ENCODE measurements around the gene RNF224. TPM values are rescaled to one million over a fixed set of nuclear protein-coding genes. Genes with fewer than 3 reads are reported as not detected.

Gene RNF224
- total RNA-seq, 4 donors from 2014 or later: not detected

Other genes starting within 250 kb of the RNF224 start
- gene PTGDS, start 250.0 kb upstream of the RNF224 start, total RNA-seq: 1,000 to 10,000 TPM; 1,059 to 8,972 (median 6,550) TPM
- 10 to 100 TPM; 14.7 to 86.3 (median 64.3) TPM for gene LCNL1, start 244.5 kb upstream of the RNF224 start, total RNA-seq
- gene PAXX, start 235.1 kb upstream of the RNF224 start, total RNA-seq: 100 to 1,000 TPM in 1 of 4 donors, 10 to 100 TPM in 3; 65.7 to 142 (median 68.9) TPM
- 100 to 1,000 TPM in 1 of 4 donors, 10 to 100 TPM in 2, 1 to 10 TPM in 1; 1.2 to 120 (median 38.0) TPM for gene CLIC3, start 230.9 kb upstream of the RNF224 start, total RNA-seq
- 100 to 1,000 TPM; 136 to 291 (median 196) TPM for gene ABCA2, start 199.3 kb upstream of the RNF224 start, total RNA-seq
- under 1 TPM in 1 of 4 donors, not detected in 3; 0.60 TPM for gene FUT7, start 195.4 kb upstream of the RNF224 start, total RNA-seq
- 100 to 1,000 TPM in 3 of 4 donors, 10 to 100 TPM in 1; 80.6 to 269 (median 182) TPM for gene NPDC1, start 181.3 kb upstream of the RNF224 start, total RNA-seq
- 10 to 100 TPM in 3 of 4 donors, 1 to 10 TPM in 1; 7.0 to 21.0 (median 18.1) TPM for gene ENTPD2, start 173.4 kb upstream of the RNF224 start, total RNA-seq
- under 1 TPM in 2 of 4 donors, not detected in 2; 0.22 to 0.90 TPM for gene SAPCD2, start 156.9 kb upstream of the RNF224 start, total RNA-seq
- 10 to 100 TPM in 2 of 4 donors, 1 to 10 TPM in 2; 8.1 to 20.7 (median 12.3) TPM for gene UAP1L1, start 150.0 kb upstream of the RNF224 start, total RNA-seq
- 10 to 100 TPM; 47.3 to 58.1 (median 52.1) TPM for gene MAN1B1, start 140.5 kb upstream of the RNF224 start, total RNA-seq
- 100 to 1,000 TPM in 3 of 4 donors, 10 to 100 TPM in 1; 74.7 to 272 (median 145) TPM for gene DPP7, start 112.8 kb upstream of the RNF224 start, total RNA-seq
- gene GRIN1, start 88.3 kb upstream of the RNF224 start, total RNA-seq: under 1 TPM in 1 of 4 donors, not detected in 3; 0.21 TPM
- gene LRRC26, start 57.5 kb upstream of the RNF224 start, total RNA-seq: not detected
- not detected for gene TMEM210, start 55.4 kb upstream of the RNF224 start, total RNA-seq
- gene ANAPC2, start 38.9 kb upstream of the RNF224 start, total RNA-seq: 10 to 100 TPM; 41.6 to 73.0 (median 58.9) TPM
- 10 to 100 TPM; 37.3 to 73.9 (median 53.5) TPM for gene SSNA1, start 38.8 kb upstream of the RNF224 start, total RNA-seq
- 10 to 100 TPM in 1 of 4 donors, 1 to 10 TPM in 3; 6.8 to 12.3 (median 8.9) TPM for gene TPRN, start 26.8 kb upstream of the RNF224 start, total RNA-seq
- gene TMEM203, start 21.9 kb upstream of the RNF224 start, total RNA-seq: 10 to 100 TPM; 23.1 to 47.9 (median 30.0) TPM
- gene NDOR1, start 21.8 kb upstream of the RNF224 start, total RNA-seq: 10 to 100 TPM in 3 of 4 donors, 1 to 10 TPM in 1; 9.4 to 20.1 (median 14.3) TPM
- 1 to 10 TPM in 3 of 4 donors, under 1 TPM in 1; 0.63 to 8.1 (median 1.5) TPM for gene RNF208, start 5.3 kb upstream of the RNF224 start, total RNA-seq
- gene CYSRT1, start 2.3 kb upstream of the RNF224 start, total RNA-seq: not detected
- not detected for gene SLC34A3, start 3.4 kb downstream of the RNF224 start, total RNA-seq
- gene TUBB4B, start 13.8 kb downstream of the RNF224 start, total RNA-seq: 100 to 1,000 TPM; 102 to 190 (median 161) TPM
- not detected for gene STPG3, start 23.8 kb downstream of the RNF224 start, total RNA-seq
- 10 to 100 TPM; 29.7 to 52.0 (median 38.7) TPM for gene NELFB, start 27.8 kb downstream of the RNF224 start, total RNA-seq
- 10 to 100 TPM in 1 of 4 donors, 1 to 10 TPM in 3; 3.3 to 11.4 (median 4.3) TPM for gene TOR4A, start 50.2 kb downstream of the RNF224 start, total RNA-seq
- 10 to 100 TPM in 1 of 4 donors, 1 to 10 TPM in 3; 3.1 to 13.5 (median 3.9) TPM for gene NRARP, start 74.8 kb downstream of the RNF224 start, total RNA-seq
- 10 to 100 TPM; 27.6 to 99.9 (median 55.2) TPM for gene EXD3, start 195.7 kb downstream of the RNF224 start, total RNA-seq
- 10 to 100 TPM in 2 of 4 donors, 1 to 10 TPM in 2; 6.3 to 11.4 (median 10.1) TPM for gene NOXA1, start 195.9 kb downstream of the RNF224 start, total RNA-seq
- gene ENTPD8, start 213.9 kb downstream of the RNF224 start, total RNA-seq: not detected
- 100 to 1,000 TPM; 219 to 297 (median 270) TPM for gene NSMF, start 231.8 kb downstream of the RNF224 start, total RNA-seq

Measured in tibial nerve (tissue), 4 donors.